H1 (cell line): Measurements from ENCODE around the gene TMC3. TPM values are rescaled to one million over a fixed set of nuclear protein-coding genes. Genes with fewer than 3 reads are reported as not detected.

Source experiments
- CTCF ChIA-PET: fragments of 300-600 bp; sonication (Branson Sonifier 250); formaldehyde crosslinking; loops from one replicate; lab custom pipeline; 2021; ENCODE audit not compliant: partially characterized antibody; lab: Charles Lee
- POLR2A ChIA-PET: fragments of 300-600 bp; sonication (Branson Sonifier 250); formaldehyde crosslinking; loops from one replicate; lab custom pipeline; 2021; ENCODE audit warnings: inconsistent platforms; ENCODE audit not compliant: partially characterized antibody; lab: Charles Lee
- DNase-seq, 2 experiments: peaks; one replicate each; pipeline versions ENCODE4 v3.0.0 to v3.0.0-alpha.2; 2010 to 2022; ENCODE audit warnings: low spot score in 2 of 2, low read depth in 1 of 2, mixed read lengths in 1 of 2
- FAIRE-seq: peaks from 2 replicates; lab custom pipeline; 2011; peaks lifted over from hg19 to GRCh38; lab: Jason Lieb, UNC
- H2AFZ ChIP-seq: 2 replicates; pipeline ENCODE4 v1.8.1; 2012; ENCODE audit warnings: low read length, inconsistent platforms
- H2AK5ac ChIP-seq: 2 replicates; pipeline ENCODE4 v1.6.1; 2013; ENCODE audit warnings: low read depth, low read length
- H2BK120ac ChIP-seq: replicated peaks from 2 replicates; pipeline ENCODE3; 2013; ENCODE audit warnings: low read depth, low read length, inconsistent platforms
- H2BK12ac ChIP-seq: 2 replicates; pipeline ENCODE4 v1.6.1; 2013; ENCODE audit warnings: low read depth, low read length
- H2BK15ac ChIP-seq: 2 replicates; pipeline ENCODE4 v1.6.1; 2013; ENCODE audit warnings: low read length
- H2BK20ac ChIP-seq: 2 replicates; pipeline ENCODE4 v1.6.1; 2013; ENCODE audit warnings: low read length
- H2BK5ac ChIP-seq: 2 replicates; pipeline ENCODE4 v1.6.1; 2013; ENCODE audit warnings: low read depth, low read length
- H3K14ac ChIP-seq: 2 replicates; pipeline ENCODE4 v1.6.1; 2013; ENCODE audit warnings: inconsistent platforms; ENCODE audit not compliant: insufficient read length
- H3K18ac ChIP-seq: 2 replicates; pipeline ENCODE4 v1.6.1; 2013; ENCODE audit warnings: low read length; ENCODE audit errors: extremely low read depth
- H3K23ac ChIP-seq: 2 replicates; pipeline ENCODE4 v1.6.1; 2013; ENCODE audit warnings: inconsistent platforms; ENCODE audit not compliant: insufficient read length
- H3K23me2 ChIP-seq: 2 replicates; pipeline ENCODE4 v1.6.1; 2013; ENCODE audit warnings: low read depth, low read length
- H3K27ac ChIP-seq: 2 replicates; pipeline ENCODE4 v1.6.1; 2011; ENCODE audit warnings: low read depth, low read length, inconsistent platforms
- H3K27me3 ChIP-seq, 4 experiments: replicated peaks in 1 of 4; 1 replicate in 1 of 4; 2 replicates in 3 of 4; pipeline versions ENCODE4 v1.6.1 to v1.8.1; 2011 to 2013; ENCODE audit warnings: low read length in 3 of 4, mild to moderate bottlenecking in 3 of 4, inconsistent platforms in 2 of 4, mixed read lengths in 2 of 4, moderate library complexity in 1 of 4; ENCODE audit not compliant: control insufficient read depth in 3 of 4, insufficient read depth in 3 of 4; ENCODE audit errors: extremely low read depth in 1 of 4
- H3K36me3 ChIP-seq, 4 experiments: 2 replicates each; pipeline versions ENCODE4 v1.6.1 to v1.8.1; 2011 to 2013; ENCODE audit warnings: mild to moderate bottlenecking in 4 of 4, low read length in 3 of 4, moderate library complexity in 2 of 4, control low read depth in 1 of 4, inconsistent platforms in 1 of 4; ENCODE audit not compliant: insufficient read depth in 4 of 4, control insufficient read depth in 2 of 4
- H3K4ac ChIP-seq: replicated peaks from 2 replicates; pipeline ENCODE3; 2013; ENCODE audit warnings: low read length, low read depth, mixed read lengths, inconsistent platforms; ENCODE audit not compliant: insufficient read length
- H3K4me1 ChIP-seq, 4 experiments: replicated peaks in 1 of 4; 1 replicate in 1 of 4; 2 replicates in 3 of 4; pipeline versions ENCODE4 v1.6.1 to v1.8.1; 2011 to 2013; ENCODE audit warnings: low read length in 3 of 4, inconsistent platforms in 2 of 4, mixed read lengths in 1 of 4; ENCODE audit not compliant: insufficient read depth in 4 of 4, control insufficient read depth in 3 of 4
- H3K4me2 ChIP-seq, 2 experiments: 2 replicates each; pipeline versions ENCODE4 v1.6.1 to v1.8.1; 2011 to 2013; ENCODE audit warnings: low read depth in 2 of 2, low read length in 2 of 2, control low read depth in 1 of 2, inconsistent platforms in 1 of 2, mild to moderate bottlenecking in 1 of 2; ENCODE audit not compliant: insufficient read depth in 1 of 2
- H3K4me3 ChIP-seq, 4 experiments: fragments of 200-600, 300-600 bp in 1 of 4; sonication (generic), shearing (Covaris generic), sonication (Bioruptor Twin) in 1 of 4; 2 replicates each; pipeline versions ENCODE4 v1.5.1 to v1.8.1; 2011 to 2016; ENCODE audit warnings: low read length in 4 of 4, low read depth in 3 of 4, control low read depth in 2 of 4, inconsistent platforms in 2 of 4, mild to moderate bottlenecking in 2 of 4, mixed read lengths in 1 of 4, moderate library complexity in 1 of 4; ENCODE audit not compliant: insufficient read depth in 2 of 4; ENCODE audit errors: extremely low read depth in 1 of 4
- H3K56ac ChIP-seq: replicated peaks from 2 replicates; pipeline ENCODE3; 2013; ENCODE audit warnings: low read depth, mild to moderate bottlenecking, mixed read lengths, low read length, inconsistent platforms; ENCODE audit not compliant: insufficient read length
- H3K79me1 ChIP-seq: 2 replicates; pipeline ENCODE4 v1.6.1; 2013; ENCODE audit warnings: low read depth, low read length, control low read depth
- H3K79me2 ChIP-seq, 2 experiments: 2 replicates each; pipeline versions ENCODE4 v1.6.1 to v1.8.1; 2012 to 2013; ENCODE audit warnings: low read length in 2 of 2, mild to moderate bottlenecking in 2 of 2, inconsistent platforms in 1 of 2; ENCODE audit not compliant: insufficient read depth in 2 of 2, control insufficient read depth in 1 of 2
- H3K9ac ChIP-seq, 4 experiments: replicated peaks in 1 of 4; 1 replicate in 1 of 4; 2 replicates in 3 of 4; pipeline versions ENCODE4 v1.6.1 to v1.8.1; 2011 to 2013; ENCODE audit warnings: low read depth in 3 of 4, low read length in 3 of 4, control low read depth in 2 of 4, mild to moderate bottlenecking in 2 of 4, moderate library complexity in 2 of 4, inconsistent platforms in 1 of 4; ENCODE audit errors: extremely low read depth in 1 of 4
- H3K9me3 ChIP-seq, 2 experiments: 2 replicates each; pipeline versions ENCODE4 v1.6.1 to v1.8.1; 2012 to 2013; ENCODE audit warnings: mild to moderate bottlenecking in 2 of 2, moderate library complexity in 2 of 2, control low read depth in 1 of 2, inconsistent platforms in 1 of 2, low read depth in 1 of 2, low read length in 1 of 2, mixed read lengths in 1 of 2; ENCODE audit not compliant: insufficient read depth in 2 of 2
- H4K20me1 ChIP-seq, 2 experiments: replicated peaks in 1 of 2; 2 replicates each; pipeline versions ENCODE3 to v1.8.1; 2011 to 2013; ENCODE audit warnings: inconsistent platforms in 2 of 2, low read length in 2 of 2, mild to moderate bottlenecking in 1 of 2; ENCODE audit not compliant: insufficient read depth in 2 of 2, control insufficient read depth in 1 of 2
- H4K5ac ChIP-seq: 2 replicates; pipeline ENCODE4 v1.6.1; 2013; ENCODE audit warnings: low read length, low read depth, mixed read lengths, inconsistent platforms; ENCODE audit not compliant: insufficient read length
- H4K8ac ChIP-seq: 2 replicates; pipeline ENCODE4 v1.8.0; 2013; ENCODE audit warnings: mild to moderate bottlenecking, moderate library complexity, low read length, inconsistent platforms; ENCODE audit not compliant: insufficient read depth; ENCODE audit errors: extremely low read depth
- H4K91ac ChIP-seq: replicated peaks from 2 replicates; pipeline ENCODE3; 2013; ENCODE audit warnings: low read length, mixed read lengths, inconsistent platforms; ENCODE audit not compliant: insufficient read length
- GTF2F1 ChIP-seq: IDR thresholded peaks from 2 replicates; pipeline ENCODE4 v1.6.1; 2012; ENCODE audit warnings: low read depth, low read length, improper control_type of control experiment, borderline replicate concordance
- RAD21 ChIP-seq, 2 experiments: IDR thresholded peaks in 1 of 2; conservative IDR thresholded peaks in 1 of 2; 2 replicates each; pipeline ENCODE4 v1.6.1; 2011; ENCODE audit warnings: low read depth in 2 of 2, low read length in 2 of 2, improper control_type of control experiment in 1 of 2, inconsistent platforms in 1 of 2, mild to moderate bottlenecking in 1 of 2, moderate library complexity in 1 of 2
- WGBS, 2 experiments: shearing (Covaris generic) in 1 of 2; methylation state at CpG; one replicate each; pipeline versions ENCODE4 v1.1.6 to v1.1.7; 2013 to 2015; ENCODE audit warnings: low lambda C conversion rate in 2 of 2, mixed read lengths in 2 of 2, inconsistent platforms in 1 of 2, low coverage in 1 of 2, missing lambda C conversion rate in 1 of 2; ENCODE audit not compliant: insufficient replicate concordance in 2 of 2, insufficient coverage in 1 of 2, insufficient read length in 1 of 2; ENCODE audit errors: extremely low coverage in 1 of 2, missing lambda C conversion rate in 1 of 2; 5-methylcytosine and 5-hydroxymethylcytosine counted together
- polyA plus RNA-seq, 7 experiments: library from polyadenylated mRNA; depleted of rRNA in 3 of 7; stranded (reverse) in 5 of 7; unstranded in 2 of 7; fragments of >200 nt in 5 of 7; fragments of 200-250 nt in 2 of 7; gene quantifications; 1 replicate in 5 of 7; 2 replicates in 1 of 7; 4 replicates in 1 of 7; pipeline versions ENCODE4 v1.2.1 to v1.2.3, GENCODE V29; 2011 to 2013; ENCODE audit warnings: missing spikeins in 2 of 7, mixed read lengths in 2 of 7
- total RNA-seq: library from RNA; stranded (reverse); fragmentation: NEBNext Ultra II Directional; extraction: Animal tissue kit (Norgen Biotek cat#: 25700); gene quantifications from 2 replicates; pipeline ENCODE4 v1.2.1, GENCODE V29; 2021
- TF ChIP-seq, protein P1 (sequence below), 3 experiments: IDR thresholded peaks; 1 replicate in 2 of 3; 2 replicates in 1 of 3; pipeline versions ENCODE4 v1.5.1 to v1.6.1; 2011; ENCODE audit warnings: low read length in 3 of 3, mild to moderate bottlenecking in 3 of 3, inconsistent platforms in 2 of 3, low read depth in 1 of 3, moderate library complexity in 1 of 3; ENCODE audit not compliant: insufficient read depth in 1 of 3; ENCODE audit errors: control extremely low read depth in 1 of 3
- TF ChIP-seq, protein P2 (sequence below): IDR thresholded peaks from 2 replicates; pipeline ENCODE4 v1.6.1; 2011; ENCODE audit warnings: low read length, improper control_type of control experiment
- TF ChIP-seq, protein P3 (sequence below): IDR thresholded peaks from 2 replicates; pipeline ENCODE4 v1.6.1; 2012; ENCODE audit warnings: inconsistent platforms

TMC3 gene
- total and polyA plus RNA-seq, 2 of the 8 experiments (the other 6 are each of a cell fraction or from before 2014, with no cell fraction given), result not detected

DNA sequence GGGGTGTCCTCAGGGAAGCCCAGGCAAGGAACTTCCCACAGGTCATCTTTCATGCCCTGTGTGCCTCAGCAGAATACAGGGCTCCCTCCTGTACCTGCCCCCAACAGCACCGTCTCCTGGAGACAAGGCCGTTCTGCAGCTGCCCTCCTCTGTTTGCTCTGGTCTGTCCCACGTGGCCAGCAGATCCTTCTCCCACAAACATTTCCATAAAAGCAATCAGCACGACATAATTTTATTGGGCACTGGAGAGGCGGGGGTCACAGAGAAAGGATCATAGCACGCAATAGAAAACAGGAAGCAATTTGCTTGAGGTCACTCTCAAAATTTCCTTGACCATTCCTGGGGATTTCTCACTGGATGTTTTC lies 79.5 kb downstream of the TMC3 start:
- H3K14ac ChIP-seq, result no peak overlapping the region
- H3K36me3 ChIP-seq, result no peaks in the 10 kb centered on the region
- H3K56ac ChIP-seq, result no peak overlapping the region
- DNase-seq (no peak), FAIRE-seq (no peak)
- H2BK120ac ChIP-seq, result no peak overlapping the region
- ChIA-PET POLR2A (interaction anchor here (0.5 to 1.3 kb wide), 2 partner anchors 27 to 28 kb away, joined by 3 to 4 read pairs; no protein-coding TSS in a partner anchor), CTCF (interaction anchor here (0.7 to 2.9 kb wide), 11 partner anchors 8 to 888 kb away, joined by 3 to 14 read pairs (median 4); no protein-coding TSS in a partner anchor)
- H2BK20ac ChIP-seq, result no peak overlapping the region
- WGBS, 2 experiments, result 64% methylated on average over 6 of the region's 6 CpGs; no CpG with 5 or more reads in 1 of the 2 experiments
- no peak overlapping the region for H3K4me2 ChIP-seq
- no peak overlapping the region for H4K91ac ChIP-seq
- no peak overlapping the region for H3K4ac ChIP-seq
- no peaks in the 10 kb centered on the region for H3K79me1 ChIP-seq
- H3K4me1 ChIP-seq, result peaks cover 0 to 7% (median 4%) of the 10 kb centered on the region in 4 experiments; a peak in 4 of 7 replicates
- peak overlapping the region; percentile 67; the same call in 1 of the 2 replicates for H2AFZ ChIP-seq
- no peaks in the 10 kb centered on the region; a peak in 1 of 7 replicates for H3K27me3 ChIP-seq
- H4K20me1 ChIP-seq, result no peaks in the 10 kb centered on the region
- no peak overlapping the region for H4K8ac ChIP-seq
- no peaks in the 10 kb centered on the region for H3K9me3 ChIP-seq
- H2BK5ac ChIP-seq, result peak overlapping the region; percentile 35; the same call in 1 of the 2 replicates
- TF ChIP-seq, protein P1, sequence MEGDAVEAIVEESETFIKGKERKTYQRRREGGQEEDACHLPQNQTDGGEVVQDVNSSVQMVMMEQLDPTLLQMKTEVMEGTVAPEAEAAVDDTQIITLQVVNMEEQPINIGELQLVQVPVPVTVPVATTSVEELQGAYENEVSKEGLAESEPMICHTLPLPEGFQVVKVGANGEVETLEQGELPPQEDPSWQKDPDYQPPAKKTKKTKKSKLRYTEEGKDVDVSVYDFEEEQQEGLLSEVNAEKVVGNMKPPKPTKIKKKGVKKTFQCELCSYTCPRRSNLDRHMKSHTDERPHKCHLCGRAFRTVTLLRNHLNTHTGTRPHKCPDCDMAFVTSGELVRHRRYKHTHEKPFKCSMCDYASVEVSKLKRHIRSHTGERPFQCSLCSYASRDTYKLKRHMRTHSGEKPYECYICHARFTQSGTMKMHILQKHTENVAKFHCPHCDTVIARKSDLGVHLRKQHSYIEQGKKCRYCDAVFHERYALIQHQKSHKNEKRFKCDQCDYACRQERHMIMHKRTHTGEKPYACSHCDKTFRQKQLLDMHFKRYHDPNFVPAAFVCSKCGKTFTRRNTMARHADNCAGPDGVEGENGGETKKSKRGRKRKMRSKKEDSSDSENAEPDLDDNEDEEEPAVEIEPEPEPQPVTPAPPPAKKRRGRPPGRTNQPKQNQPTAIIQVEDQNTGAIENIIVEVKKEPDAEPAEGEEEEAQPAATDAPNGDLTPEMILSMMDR (IDR thresholded peaks at IDR 0.05; ENCODE audit: control extremely low read depth in 1 of 3, insufficient read depth in 1 of 3, low read depth in 1 of 3, low read length in 3 of 3), result peak; percentile 28 to 58 (median 47)
- TF ChIP-seq, protein P2, sequence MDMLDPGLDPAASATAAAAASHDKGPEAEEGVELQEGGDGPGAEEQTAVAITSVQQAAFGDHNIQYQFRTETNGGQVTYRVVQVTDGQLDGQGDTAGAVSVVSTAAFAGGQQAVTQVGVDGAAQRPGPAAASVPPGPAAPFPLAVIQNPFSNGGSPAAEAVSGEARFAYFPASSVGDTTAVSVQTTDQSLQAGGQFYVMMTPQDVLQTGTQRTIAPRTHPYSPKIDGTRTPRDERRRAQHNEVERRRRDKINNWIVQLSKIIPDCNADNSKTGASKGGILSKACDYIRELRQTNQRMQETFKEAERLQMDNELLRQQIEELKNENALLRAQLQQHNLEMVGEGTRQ, result peak; percentile 22; the same call in 1 of the 2 replicates
- TF ChIP-seq, protein P3, sequence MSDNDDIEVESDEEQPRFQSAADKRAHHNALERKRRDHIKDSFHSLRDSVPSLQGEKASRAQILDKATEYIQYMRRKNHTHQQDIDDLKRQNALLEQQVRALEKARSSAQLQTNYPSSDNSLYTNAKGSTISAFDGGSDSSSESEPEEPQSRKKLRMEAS, result 0 out of 2 replicates have a peak, but pooled peaks have one; percentile 23
- TF ChIP-seq RAD21 (IDR thresholded peaks at IDR 0.05 in 1 of 2, conservative IDR thresholded peaks at IDR 0.05 in 1 of 2; ENCODE audit: low read depth in 2 of 2, low read length in 2 of 2) (peak; percentile 14 to 31; a peak in 2 of 4 replicates), GTF2F1 (no peak)
- no peaks in the 10 kb centered on the region for H3K23me2 ChIP-seq
- H3K27ac ChIP-seq, result no peak overlapping the region
- H2BK15ac ChIP-seq, result no peak overlapping the region
- no peaks in the 10 kb centered on the region for H3K79me2 ChIP-seq
- H4K5ac ChIP-seq, result no peak overlapping the region
- no peak overlapping the region for H3K23ac ChIP-seq
- no peak overlapping the region for H2AK5ac ChIP-seq
- no peak overlapping the region for H3K9ac ChIP-seq
- H2BK12ac ChIP-seq, result no peak overlapping the region
- H3K18ac ChIP-seq, result peak overlapping the region; percentile 71; the same call in 1 of the 2 replicates
- H3K4me3 ChIP-seq, result no peak overlapping the region
